Stomach (tissue), 9 donors: ENCODE measurements around the gene ADH4. TPM values are rescaled to one million over a fixed set of nuclear protein-coding genes. Genes with fewer than 3 reads are reported as not detected.

Source experiments
- DNase-seq, 2 donors: peaks; one replicate each; pipeline versions ENCODE4 v3.0.0 to v3.0.0-alpha.2; 2013 to 2019
- H3K27ac ChIP-seq, 5 donors: fragments of 200-600 bp in 4 of 5; sonication (generic) in 4 of 5; one replicate each; pipeline ENCODE4 v1.5.1; 2013 to 2019; ENCODE audit warnings: mild to moderate bottlenecking in 1 of 5, moderate library complexity in 1 of 5
- H3K27me3 ChIP-seq, 3 donors: fragments of 200-600 bp; sonication (generic); one replicate each; pipeline ENCODE4 v1.5.1; 2017 to 2019; ENCODE audit warnings: mixed run types in 1 of 3
- H3K36me3 ChIP-seq, 4 donors: fragments of 200-600 bp; sonication (generic); 1 replicate in 3 of 4; 2 replicates in 1 of 4; pipeline ENCODE4 v1.5.1; 2016 to 2019
- H3K4me1 ChIP-seq, 4 donors: fragments of 200-600 bp; sonication (generic); one replicate each; pipeline ENCODE4 v1.5.1; 2016 to 2019
- H3K4me3 ChIP-seq, 4 donors: fragments of 200-600 bp; sonication (generic) in 3 of 4; one replicate each; pipeline ENCODE4 v1.5.1; 2016 to 2019; ENCODE audit warnings: mild to moderate bottlenecking in 1 of 4
- H3K9me3 ChIP-seq, 4 donors: fragments of 200-600 bp; sonication (generic); one replicate each; pipeline ENCODE4 v1.5.1; 2016 to 2019
- CTCF ChIP-seq, 7 experiments: fragments of 450-650 bp in 4 of 7; fragments of 200-600 bp in 3 of 7; sonication (generic) in 3 of 7; IDR thresholded peaks; one replicate each; pipeline ENCODE4 v1.5.1; 2016 to 2019; ENCODE audit warnings: antibody characterized with exemption in 7 of 7, control low read depth in 2 of 7, mild to moderate bottlenecking in 1 of 7
- EP300 ChIP-seq: sonication (generic); formaldehyde crosslinking; IDR thresholded peaks from one replicate; pipeline ENCODE4 v1.6.1; 2017; ENCODE audit warnings: antibody characterized with exemption
- POLR2A ChIP-seq, 4 donors: fragments of 450-650 bp; IDR thresholded peaks; one replicate each; pipeline ENCODE4 v1.6.1; 2016; ENCODE audit warnings: antibody characterized with exemption in 4 of 4, control low read depth in 2 of 4, mild to moderate bottlenecking in 1 of 4, moderate library complexity in 1 of 4
- POLR2AphosphoS5 ChIP-seq, 3 donors: sonication (generic); formaldehyde crosslinking; IDR thresholded peaks; one replicate each; pipeline ENCODE4 v1.6.1; 2016; ENCODE audit warnings: antibody characterized with exemption in 3 of 3
- WGBS, 5 donors: extraction: QIAGEN DNeasy Blood & Tissue Kit in 3 of 5; methylation state at CpG; one replicate each; pipeline versions ENCODE4 v1.1.5 to v1.1.7; 2013 to 2018; 5-methylcytosine and 5-hydroxymethylcytosine counted together
- intact Hi-C: fragments of 100-400 bp; cut with DNase I; formaldehyde crosslinking; loops from one replicate; pipeline ENCODE4 v1.15.1; 2023; ENCODE audit warnings: low total_unique reads
- polyA plus RNA-seq, 3 donors: library from polyadenylated mRNA; stranded (reverse); fragments of 200-250 nt; gene quantifications; one replicate each; pipeline ENCODE4 v1.2.3, GENCODE V29; 2013
- total RNA-seq, 5 donors: library from RNA; depleted of rRNA; stranded (reverse); fragments of >200 nt; gene quantifications; one replicate each; pipeline versions ENCODE4 v1.1.0 to v1.2.3, GENCODE V29; 2014 to 2016
- donor health status: healthy with polysubstance abuse.
- donor health status: Bipolar disorder and iron deficiency.
- donor health status: healthy.

The ADH4 gene
- total and polyA plus RNA-seq, 8 donors: 0.25 to 1.8 (median 0.50) TPM; not detected in 5

GRCh38 chr4:99165978-99166377 is 21.9 kb upstream of the ADH4 start:
- TF ChIP-seq EP300 (no peak), CTCF (IDR thresholded peaks at IDR 0.05) (no peak), POLR2AphosphoS5 (IDR thresholded peaks at IDR 0.05) (no peak), POLR2A (IDR thresholded peaks at IDR 0.05) (no peak)
- Histone ChIP-seq H3K36me3 (no peaks in the 10 kb centered on the region), H3K4me3 (no peak overlapping the region), H3K4me1 (no peaks in the 10 kb centered on the region), H3K9me3 (no peaks in the 10 kb centered on the region), H3K27me3 (no peaks in the 10 kb centered on the region), H3K27ac (no peak overlapping the region)
- 61 to 92% (median 87%) methylated on average over 1 of the region's 1 CpG for WGBS, 5 donors
- no peak for DNase-seq
- intact Hi-C loops: no loop called here

GRCh38 chr4:99161373-99162099 is 17.4 kb upstream of the ADH4 start:
- 96 to 100% (median 97%) methylated on average over 3 of the region's 3 CpGs for WGBS, 5 donors
- Histone ChIP-seq H3K4me3 (no peak overlapping the region), H3K36me3 (no peaks in the 10 kb centered on the region), H3K27me3 (no peaks in the 10 kb centered on the region), H3K27ac (no peak overlapping the region), H3K9me3 (no peaks in the 10 kb centered on the region), H3K4me1 (peaks cover 0 to 13% (median 0%) of the 10 kb centered on the region in 4 donors)
- TF ChIP-seq POLR2A (IDR thresholded peaks at IDR 0.05) (no peak), CTCF (IDR thresholded peaks at IDR 0.05) (no peak), EP300 (no peak), POLR2AphosphoS5 (IDR thresholded peaks at IDR 0.05) (no peak)
- DNase-seq: no peak
- intact Hi-C loops: no loop called here

- 56 to 80% (median 69%) methylated on average over 1 of the region's 1 CpG for WGBS, 5 donors
- no peak for DNase-seq
- no peak overlapping the region for H3K27ac ChIP-seq
Observed at GRCh38 chr4:99159699-99160098, 15.6 kb upstream of the ADH4 start.

GRCh38 chr4:99157478-99157935 is 13.4 kb upstream of the ADH4 start:
- peaks cover 0 to 13% (median 0%) of the 10 kb centered on the region in 4 donors for H3K4me1 ChIP-seq
- H3K9me3 ChIP-seq: no peaks in the 10 kb centered on the region
- 14 to 43% (median 19%) methylated on average over 3 of the region's 3 CpGs for WGBS, 5 donors
- H3K4me3 ChIP-seq: no peak overlapping the region
- DNase-seq: peak in 1 of 2 donors; percentile 9
- H3K36me3 ChIP-seq: peaks cover 0 to 4% (median 0%) of the 10 kb centered on the region in 4 donors
- H3K27ac ChIP-seq: no peak overlapping the region
- no peaks in the 10 kb centered on the region for H3K27me3 ChIP-seq
- TF ChIP-seq EP300 (no peak), CTCF (IDR thresholded peaks at IDR 0.05) (no peak), POLR2AphosphoS5 (IDR thresholded peaks at IDR 0.05) (peak in 1 of 3 donors; percentile 11)
- intact Hi-C loops: no loop called here

More at GRCh38 chr4:99159699-99160098, 15.6 kb upstream of the ADH4 start:
- Histone ChIP-seq H3K9me3 (no peaks in the 10 kb centered on the region), H3K4me1 (peaks cover 0 to 13% (median 0%) of the 10 kb centered on the region in 4 donors), H3K36me3 (no peaks in the 10 kb centered on the region), H3K4me3 (no peak overlapping the region), H3K27me3 (no peaks in the 10 kb centered on the region)
- intact Hi-C loops: no loop called here
- TF ChIP-seq POLR2AphosphoS5 (IDR thresholded peaks at IDR 0.05) (no peak), EP300 (no peak), POLR2A (IDR thresholded peaks at IDR 0.05) (no peak), CTCF (IDR thresholded peaks at IDR 0.05) (no peak)
